SW480 (cell line): ENCODE data around the gene DPP3.
"Not testable (repeated sequence)": the region's sequence is repeated elsewhere in the genome, so short reads cannot be mapped to it uniquely, and the experiment has no call there.

Source experiments
- DNase-seq: peaks from one replicate; pipeline ENCODE4 v3.0.0-alpha.2; 2016; ENCODE audit warnings: low spot score

DPP3 gene

DNA sequence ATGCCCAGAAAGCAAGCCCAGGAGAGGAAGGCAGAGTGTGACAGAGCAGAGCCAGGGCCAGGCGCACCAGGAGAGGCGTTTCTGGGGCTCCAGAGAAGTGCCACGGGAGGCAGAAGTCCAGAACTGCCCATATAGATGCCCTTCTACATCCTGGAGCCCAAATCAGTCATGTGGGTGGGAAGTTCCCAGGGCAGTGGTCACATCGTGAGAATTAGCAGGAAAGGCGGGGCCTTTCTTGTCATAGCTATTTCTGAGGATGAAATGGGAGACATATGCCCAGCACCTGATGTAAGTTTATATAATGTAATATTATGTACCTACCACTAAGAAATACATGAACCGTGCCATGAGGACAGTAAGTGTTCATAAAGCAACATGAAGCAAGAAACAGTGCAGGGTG is 52.5 kb downstream of the DPP3 start:
- no peak for DNase-seq

DNA sequence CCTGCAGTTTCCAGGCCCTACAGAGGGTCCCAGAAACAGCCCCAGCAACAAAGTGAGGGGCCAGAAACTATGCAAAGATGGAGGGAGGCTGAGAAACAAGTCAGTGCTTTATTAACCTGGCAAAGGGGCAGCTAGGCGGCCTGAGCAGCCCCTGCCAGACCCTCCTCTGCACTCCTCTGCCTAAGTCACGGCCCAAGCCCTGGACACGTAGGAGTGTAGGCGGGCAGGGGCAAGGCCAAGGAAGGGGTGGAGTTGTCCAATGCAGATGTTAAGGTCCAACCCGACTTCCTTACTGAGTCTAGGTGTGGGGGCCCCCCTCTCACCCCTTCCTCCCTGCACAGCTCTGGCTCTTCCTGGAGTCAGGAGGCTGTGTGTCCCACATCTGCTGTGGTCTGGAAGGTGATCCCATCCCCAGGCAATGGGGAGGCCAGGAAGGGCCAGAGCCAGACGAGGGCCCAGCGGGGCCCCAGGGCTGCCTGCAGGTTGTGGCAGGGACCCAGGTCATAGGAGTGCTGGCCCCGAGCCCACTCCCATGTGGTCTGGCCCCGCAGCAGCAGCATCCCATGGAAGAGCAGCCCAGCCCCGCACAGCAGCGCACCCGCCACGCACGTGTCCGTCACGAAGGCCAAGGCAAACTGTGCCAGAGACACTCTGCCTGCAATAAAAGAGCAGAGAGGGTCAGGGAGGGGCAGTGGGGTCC is 59.1 kb downstream of the DPP3 start:
- no peak for DNase-seq

DNA sequence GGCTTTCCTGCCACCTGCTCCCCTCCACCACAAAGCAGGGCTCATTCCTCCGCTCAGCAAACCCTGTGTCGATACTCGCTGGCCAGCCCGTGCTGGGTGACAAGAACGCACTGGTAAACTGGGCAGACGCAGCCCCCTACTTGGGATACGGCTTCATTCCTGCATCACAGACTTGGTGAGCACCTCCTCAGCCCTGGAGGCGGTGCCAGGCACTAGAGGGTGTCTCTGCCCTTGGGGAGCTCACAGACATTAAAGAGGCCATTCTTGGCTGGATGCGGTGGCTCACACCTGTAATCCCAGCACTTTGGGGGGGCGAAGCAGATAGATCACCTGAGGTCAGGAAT is 59.6 kb downstream of the DPP3 start:
- no peak for DNase-seq

DNA sequence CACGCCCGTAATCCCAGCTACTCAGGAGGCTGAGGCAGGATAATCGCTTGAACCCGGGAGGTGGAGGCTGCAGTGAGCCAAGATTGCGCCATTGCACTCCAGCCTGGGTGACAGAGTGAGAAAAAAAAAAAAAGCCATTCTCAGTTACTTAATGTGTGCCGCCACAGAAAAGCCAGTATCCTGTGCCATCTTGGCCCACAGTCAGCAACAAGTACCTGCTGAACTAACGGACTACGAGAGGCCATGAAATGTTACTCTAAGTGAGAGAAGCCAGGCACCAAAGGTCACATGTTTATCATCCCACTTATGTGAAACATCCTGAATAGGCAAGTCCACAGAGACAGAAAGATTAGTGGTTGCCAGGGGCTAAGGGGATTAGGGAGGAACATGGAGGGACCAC is 60.4 kb downstream of the DPP3 start:
- DNase-seq: not testable (repeated sequence)

DNA sequence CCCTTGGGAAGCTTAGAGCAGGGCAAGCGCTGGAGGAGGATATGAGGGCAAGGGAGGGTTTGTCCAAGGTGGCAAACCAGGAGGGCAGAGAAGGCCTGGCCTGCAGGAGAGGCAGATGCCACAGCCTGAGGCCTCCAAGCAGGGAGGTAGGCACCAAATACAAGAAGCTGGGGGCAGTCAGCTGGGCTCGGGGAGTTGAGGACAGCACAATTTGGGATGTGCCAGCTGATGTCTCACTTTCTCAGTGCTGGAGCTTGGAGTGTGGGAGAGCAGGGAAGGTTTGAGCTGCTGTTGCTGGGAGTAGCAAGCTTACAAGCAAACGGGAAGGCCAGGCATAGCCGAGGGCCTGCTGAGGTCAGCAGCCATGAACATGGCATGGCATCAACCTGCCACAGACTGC is 61.7 kb downstream of the DPP3 start:
- no peak for DNase-seq

DNA sequence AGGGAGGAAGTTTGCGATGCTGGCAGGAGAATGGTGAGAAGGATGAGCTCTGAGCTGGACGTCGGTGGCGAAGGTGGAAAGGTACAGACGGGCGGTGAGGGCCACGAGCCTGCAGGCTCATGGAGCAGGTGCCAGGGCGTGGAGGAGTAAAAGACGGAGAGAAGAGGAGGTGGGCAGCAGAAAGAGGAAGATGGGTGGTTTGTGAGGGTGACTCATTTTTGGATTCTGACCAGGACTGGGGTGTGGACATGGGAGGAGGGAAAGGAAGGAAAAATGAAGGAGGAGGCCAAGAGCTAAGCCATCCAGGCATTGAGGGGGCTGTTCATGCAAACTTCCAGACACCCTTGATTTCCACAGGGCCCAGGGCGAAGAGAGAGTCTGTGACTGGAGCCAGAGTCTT is 62.1 kb downstream of the DPP3 start:
- no peak for DNase-seq

DNA sequence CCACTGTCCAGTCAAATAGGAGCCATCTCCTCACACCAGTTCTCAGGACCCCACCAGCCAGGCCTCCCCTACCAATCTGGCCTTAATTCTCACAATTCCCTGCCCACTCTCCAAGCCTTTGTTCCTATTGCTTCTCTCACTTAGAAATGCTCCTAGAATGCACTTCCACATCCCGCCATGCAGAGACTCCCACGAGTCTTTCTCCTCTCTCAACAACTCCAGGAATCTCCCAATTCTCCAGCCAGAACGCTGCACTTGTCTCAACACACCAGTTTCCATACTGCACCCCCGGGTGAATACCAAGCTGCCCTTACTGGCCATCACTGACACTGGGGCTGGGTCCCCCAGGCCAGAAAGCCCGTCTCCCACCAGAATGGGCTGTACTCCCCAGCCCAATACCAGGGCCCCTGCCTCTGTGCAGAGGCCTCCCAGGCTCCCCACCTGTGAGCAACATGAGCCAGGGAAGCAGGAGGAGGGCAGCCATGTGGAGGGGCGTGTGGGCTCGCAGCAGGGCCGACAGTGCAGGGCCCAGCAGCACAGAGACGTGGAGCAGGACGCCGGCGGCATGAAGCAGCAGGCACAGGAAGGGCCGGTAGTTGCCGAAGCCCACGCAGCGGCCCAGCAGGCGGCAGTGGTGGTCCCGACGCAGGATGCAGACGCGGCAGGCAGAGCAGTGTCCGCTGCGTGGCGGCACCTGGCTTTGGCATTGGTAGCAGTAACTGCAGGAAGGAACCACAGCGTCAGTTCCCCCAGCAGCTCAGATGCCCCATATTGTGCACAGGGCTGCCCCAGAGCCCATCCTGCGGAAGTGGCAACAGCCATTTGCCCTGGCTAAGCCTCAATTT is 63.3 kb downstream of the DPP3 start:
- DNase-seq: no peak

DNA sequence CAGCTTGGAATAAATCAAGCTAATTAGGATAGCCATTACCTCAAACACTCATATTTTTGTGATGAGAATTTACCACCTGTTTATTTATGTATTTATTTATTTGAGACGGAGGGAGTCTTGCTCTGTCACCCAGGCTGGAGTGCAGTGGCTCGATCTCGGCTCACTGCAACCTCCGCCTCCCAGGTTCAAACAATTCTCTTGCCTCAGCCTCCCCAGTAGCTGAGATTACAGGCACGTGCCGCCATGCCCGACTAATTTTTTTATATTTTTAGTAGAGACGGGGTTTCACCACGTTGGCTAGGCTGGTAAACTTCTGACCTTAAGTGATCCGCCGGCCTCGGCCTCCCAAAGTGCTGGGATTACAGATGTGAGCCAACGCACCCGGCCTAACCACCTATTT is 64.7 kb downstream of the DPP3 start:
- DNase-seq: not testable (repeated sequence)

DNA sequence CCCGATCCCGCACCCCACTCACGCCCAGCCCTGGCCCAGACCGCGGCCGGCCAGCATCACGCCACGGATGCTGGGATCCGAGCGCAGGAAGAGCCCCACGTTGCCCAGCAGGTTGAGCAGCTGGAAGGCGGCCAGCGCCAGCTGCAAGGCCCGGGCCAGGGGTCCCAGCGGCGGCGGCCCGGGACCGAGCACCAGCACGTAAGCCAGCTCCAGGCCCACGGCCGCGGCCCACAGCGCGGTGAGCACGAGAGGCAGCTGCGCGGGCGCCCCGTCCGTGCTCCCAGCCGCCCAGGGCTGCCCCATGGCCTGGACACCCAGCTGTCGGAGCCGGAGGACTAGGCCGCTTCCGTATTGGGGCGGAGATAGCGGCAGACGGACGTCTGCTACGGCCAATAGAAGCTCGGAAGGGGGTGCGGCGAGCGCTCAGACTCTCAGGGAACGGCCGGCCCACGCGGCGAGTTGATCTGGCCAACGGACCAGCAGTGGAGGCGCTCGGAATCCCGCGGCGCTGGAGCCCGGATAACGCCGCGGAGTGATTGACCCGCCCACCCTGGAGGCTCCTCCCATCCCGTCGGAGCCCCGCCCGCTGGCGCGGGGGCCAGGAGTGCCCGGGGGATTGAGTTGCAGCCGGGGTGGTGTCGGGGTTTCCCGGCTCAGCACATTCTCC is 65.6 kb downstream of the DPP3 start, which contains the start of gene ZDHHC24:
Gene ZDHHC24 (minus strand): TSS at position 348 of the 667 bp plus-strand sequence. CDS start 45 bp downstream, at position 303.
- peak; percentile 96 for DNase-seq

DNA sequence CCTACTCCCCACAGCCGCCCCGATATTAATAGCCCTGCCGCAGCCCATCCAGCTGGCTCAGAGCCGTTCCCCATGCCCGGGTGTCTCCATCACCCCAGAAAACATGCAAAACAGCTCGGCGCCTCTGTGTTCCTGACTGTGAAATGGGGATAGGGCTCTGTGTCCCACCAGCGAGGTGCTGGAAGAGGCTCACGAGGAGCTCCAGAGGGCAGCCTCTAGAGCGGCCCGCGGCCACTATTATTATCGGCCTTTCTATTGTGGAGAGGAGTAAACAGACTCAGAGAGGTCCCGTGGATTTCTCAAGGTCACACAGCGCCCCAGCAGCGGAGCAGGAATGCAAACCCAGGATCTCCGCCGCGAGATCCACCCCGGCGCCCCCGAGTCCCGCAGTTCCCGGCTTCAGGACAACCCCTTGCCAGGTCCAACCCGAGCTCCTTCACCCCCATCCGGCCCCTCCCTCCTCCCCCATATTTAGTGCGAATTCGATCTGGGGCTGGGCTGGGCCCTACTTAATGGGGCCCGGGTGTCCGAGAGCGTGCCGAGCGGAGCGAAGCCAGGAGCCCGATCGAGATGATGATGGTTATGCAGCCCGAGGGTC is 66.2 kb downstream of the DPP3 start, which contains the start of gene ACTN3:
Gene ACTN3 (plus strand): TSS at position 536 of the 598 bp plus-strand sequence. CDS start 35 bp downstream, at position 571.
- no peak for DNase-seq

DNA sequence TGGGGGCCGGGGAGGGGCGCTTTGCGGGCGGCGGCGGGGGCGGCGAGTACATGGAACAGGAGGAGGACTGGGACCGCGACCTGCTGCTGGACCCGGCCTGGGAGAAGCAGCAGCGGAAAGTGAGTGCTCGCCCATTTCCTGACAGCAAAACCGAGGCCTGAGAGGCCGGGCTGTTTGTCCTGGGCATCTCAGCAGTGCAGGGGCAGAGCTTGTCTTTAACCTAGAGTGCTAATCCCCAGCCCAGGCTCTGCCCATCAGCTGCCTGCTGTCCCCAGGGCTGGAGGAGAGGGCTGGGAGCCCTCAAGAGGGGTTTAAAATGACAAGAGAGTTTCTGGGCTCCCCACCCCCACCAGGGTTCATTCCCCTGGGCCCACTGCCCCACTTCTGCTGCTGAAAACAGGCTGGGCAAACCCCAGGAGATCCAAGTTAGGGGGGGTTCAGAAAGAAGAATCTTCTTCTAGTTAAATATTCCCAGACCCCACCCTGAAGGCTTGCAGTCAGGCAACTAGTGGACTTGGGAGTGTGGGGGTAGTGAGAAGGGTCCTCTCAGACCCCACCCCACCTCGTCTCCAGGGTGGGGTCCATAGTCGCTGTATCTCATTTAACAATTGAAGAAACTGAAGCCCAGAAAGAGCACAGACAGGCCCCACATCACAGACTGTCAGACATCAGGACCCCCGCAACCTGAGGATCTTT is 66.9 kb downstream of the DPP3 start:
- DNase-seq: no peak

DNA sequence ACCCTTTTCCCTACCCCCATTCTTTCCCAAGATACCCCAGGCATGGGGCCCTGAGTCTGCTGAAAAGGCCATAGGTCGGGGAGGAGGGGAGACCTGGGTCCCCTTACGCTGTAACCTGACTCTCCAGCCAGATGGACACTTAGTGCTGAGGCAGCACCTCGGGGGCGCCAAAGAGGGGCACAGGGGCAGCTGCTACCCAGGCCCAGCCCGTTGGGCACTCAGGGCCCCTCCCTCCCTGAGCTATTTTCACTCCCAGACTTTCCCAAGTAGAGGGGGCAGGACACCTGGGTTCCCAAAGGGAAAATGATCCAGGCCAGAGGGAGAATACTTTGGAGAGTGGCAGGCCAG is 67.4 kb downstream of the DPP3 start:
- DNase-seq: no peak

DNA sequence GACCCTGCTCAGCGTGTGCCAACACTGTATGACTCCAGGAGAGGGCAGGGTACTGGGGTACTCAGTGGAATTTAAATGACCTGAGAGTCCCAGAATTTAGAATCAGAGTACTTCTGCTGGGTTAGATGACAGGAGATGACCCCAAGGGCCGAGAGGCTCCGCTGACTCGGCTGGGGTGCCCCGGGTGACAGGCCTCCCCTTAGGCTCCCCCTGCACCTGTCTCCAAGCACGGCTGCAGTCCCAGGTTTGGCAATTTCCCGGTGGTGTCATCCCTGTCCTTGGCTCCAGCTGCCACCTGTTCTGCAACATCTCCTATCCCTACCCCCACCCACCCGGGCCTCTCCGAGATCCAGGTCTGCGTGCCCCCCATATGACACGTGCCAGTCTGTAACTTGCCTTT is 67.8 kb downstream of the DPP3 start:
- DNase-seq: no peak

DNA sequence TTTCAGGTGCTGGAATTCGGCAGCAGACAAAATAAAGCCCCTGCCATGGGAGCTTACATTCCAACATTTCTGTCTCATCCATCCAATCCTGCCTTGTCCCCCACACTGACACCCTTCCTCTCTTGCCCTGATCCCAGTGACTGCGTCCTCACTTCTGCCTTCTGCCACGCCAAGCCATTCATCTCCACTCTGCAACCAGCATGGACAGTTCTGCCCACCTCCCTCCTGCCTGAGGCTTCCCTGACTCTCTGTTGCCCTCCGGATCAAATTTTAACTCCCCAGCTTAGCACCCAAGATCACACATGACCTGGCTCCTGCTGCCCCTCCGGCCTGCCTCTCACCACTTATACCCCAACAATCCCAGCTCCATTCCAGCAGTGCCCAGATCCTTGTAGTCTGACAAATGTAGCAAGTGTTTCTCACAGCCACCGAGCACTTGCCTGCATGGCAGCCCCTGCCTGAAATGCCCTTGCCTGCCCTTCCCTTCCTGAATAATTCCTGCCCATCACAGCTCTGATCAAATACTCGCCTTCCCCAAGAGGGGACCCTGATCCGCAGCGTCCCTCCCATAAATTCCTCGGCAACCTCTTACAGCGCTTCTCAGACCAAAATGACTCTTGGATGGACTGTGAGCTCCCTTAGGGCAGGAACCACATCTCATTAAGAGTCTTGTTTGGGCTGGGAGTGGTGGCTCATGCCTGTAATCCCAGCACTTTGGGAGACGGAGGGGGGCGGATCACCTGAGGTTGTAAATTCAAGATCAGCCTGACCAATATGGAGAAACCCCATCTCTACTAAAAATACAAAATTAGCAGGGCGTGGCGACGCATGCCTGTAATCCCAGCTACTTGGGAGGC is 68.8 kb downstream of the DPP3 start:
- no peak for DNase-seq

DNA sequence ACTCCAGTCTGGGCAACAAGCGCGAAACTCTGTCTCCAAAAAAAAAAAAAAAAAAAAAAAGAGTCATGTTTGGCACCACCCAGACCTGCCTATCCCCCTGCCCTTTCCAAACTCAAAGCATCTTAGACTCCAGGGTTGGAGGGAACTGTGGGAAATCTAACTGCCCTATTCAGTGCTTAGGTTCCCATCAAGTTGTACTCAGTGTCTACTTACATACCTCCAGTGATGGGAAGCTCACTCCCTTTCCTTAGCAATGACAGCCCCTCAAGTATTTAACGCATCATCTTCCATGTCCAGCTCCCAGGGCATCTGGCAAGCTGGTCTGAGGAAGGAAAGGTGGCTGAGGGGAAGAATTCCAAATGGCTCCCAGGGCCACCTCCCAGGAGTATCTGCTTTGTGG is 69.5 kb downstream of the DPP3 start:
- DNase-seq: no peak

DNA sequence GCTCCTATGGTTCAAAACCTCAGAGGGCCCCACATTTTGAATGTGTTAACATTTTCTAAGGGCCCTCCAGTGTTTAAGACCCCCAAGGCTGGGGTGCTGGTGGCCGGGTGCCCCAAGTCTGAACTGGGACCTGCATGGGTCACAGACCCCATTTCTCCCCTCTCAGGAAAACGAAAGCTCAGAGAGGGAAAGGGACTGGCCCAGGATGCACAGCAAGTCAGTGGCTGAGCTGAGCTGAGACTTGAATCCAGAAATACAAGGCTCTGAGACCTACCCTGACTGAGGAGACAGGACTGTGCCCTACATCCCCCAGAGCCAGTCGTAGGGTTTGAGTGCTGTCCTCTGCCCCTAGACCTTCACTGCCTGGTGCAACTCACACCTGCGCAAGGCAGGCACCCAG is 70.7 kb downstream of the DPP3 start:
- no peak for DNase-seq

DNA sequence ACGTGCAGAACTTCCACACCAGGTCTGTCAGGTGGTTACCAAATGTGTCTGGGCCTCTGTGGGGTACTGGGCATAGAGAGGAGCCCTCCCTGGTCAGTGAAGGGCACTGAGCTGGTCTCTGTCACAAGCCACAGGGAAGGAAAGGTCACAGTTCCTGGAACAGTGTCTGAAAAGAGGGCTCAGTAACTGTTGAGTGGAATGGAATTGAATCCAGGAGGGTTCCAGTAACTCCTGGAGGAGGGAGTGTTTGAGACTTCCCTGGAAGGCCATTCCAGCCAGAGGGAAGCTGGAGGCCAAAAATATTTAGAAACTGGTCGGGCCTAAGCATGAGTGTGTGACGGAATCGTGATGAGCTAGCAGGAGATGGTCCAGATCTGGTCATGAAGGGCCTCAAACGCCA is 74.4 kb downstream of the DPP3 start:
- DNase-seq: no peak

DNA sequence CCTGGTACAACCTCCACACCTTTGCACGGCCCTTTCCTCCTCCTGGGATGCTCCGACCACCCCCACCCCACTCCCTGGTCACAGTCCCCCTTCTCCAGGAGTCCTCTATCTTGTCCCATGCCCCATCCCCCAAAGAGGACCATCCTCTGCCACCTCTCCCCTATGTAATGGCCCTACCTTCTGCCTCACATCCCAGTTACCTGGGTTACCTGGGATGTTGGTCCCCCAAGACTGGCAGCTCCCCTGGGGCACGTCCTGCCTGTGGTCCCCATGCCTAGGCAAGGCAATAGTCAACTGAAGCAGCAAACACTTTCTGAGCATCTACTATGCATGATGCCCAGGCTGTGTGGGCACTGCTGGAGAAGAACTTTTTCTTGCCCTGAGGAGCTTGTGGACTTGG is 75.2 kb downstream of the DPP3 start:
- DNase-seq: no peak

DNA sequence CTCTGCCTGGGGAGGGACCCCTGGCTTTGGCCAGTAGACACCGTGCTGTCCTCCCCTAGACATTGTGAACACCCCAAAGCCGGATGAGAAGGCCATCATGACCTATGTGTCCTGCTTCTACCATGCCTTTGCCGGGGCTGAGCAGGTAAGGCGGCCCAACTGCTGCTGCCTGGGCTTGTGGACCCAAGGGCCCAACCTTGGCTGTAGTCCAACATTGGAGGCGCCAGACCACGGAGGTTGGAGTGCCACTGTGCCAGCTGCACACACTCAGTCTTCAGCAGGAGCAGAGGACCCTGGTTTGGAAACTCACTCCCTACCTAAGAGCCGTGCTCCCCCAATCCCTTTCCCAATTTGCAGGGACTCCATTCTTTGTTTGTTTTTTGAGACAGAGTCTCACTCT is 75.9 kb downstream of the DPP3 start:
- no peak for DNase-seq

DNA sequence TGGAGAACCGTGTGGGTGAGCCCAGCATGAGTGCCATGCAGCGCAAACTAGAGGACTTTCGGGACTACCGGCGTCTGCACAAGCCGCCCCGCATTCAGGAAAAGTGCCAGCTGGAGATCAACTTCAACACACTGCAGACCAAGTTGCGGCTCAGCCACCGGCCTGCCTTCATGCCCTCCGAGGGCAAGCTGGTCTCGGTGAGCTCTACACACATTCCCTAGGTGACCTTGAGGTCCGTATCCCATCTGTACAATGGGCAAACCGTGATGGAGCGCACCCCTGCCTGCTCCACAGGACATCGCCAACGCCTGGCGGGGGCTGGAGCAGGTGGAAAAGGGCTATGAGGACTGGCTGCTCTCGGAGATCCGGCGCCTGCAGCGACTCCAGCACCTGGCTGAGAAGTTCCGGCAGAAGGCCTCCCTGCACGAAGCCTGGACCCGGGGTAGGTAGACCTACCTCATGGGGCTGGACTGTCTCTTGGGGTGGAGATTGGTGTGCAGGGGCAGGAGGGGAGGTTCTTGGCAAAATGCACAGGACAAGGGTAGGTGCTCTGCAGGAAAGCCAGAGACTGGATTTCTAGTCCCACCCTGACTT is 77.6 kb downstream of the DPP3 start:
- DNase-seq: no peak
